ENCODE data around the gene NXT2. TPM values are rescaled to one million over a fixed set of nuclear protein-coding genes. Genes with fewer than 3 reads are reported as not detected.

The NXT2 gene
- total RNA-seq, 4 donors from 2014 or later, result 5.4 to 11.2 (median 7.3) TPM

- no peak for ATAC-seq (ENCODE audit: low FRiP score)
- no peak for TF ChIP-seq CTCF (IDR thresholded peaks at IDR 0.05)
- DNase-seq (ENCODE audit: low spot score), result no peak
Observed at GRCh38 chrX:109577055-109577454, 40.4 kb downstream of the NXT2 start.

GRCh38 chrX:109578916-109579315 lies 42.3 kb downstream of the NXT2 start:
- TF ChIP-seq CTCF (IDR thresholded peaks at IDR 0.05), result no peak
- ATAC-seq (ENCODE audit: low FRiP score) (no peak), DNase-seq (ENCODE audit: low spot score) (no peak)

GRCh38 chrX:109585488-109585887 lies 48.8 kb downstream of the NXT2 start:
- no peak for TF ChIP-seq CTCF (IDR thresholded peaks at IDR 0.05)
- no peak for ATAC-seq (ENCODE audit: low FRiP score)
- DNase-seq (ENCODE audit: low spot score), result no peak

- TF ChIP-seq CTCF (IDR thresholded peaks at IDR 0.05), result no peak
- DNase-seq (ENCODE audit: low spot score) (no peak), ATAC-seq (ENCODE audit: low FRiP score) (no peak)
Observed at GRCh38 chrX:109590176-109590575, 53.5 kb downstream of the NXT2 start.

Other genes starting within 250 kb of the NXT2 start
- gene GUCY2F, start 54.8 kb upstream of the NXT2 start, total RNA-seq, result not detected
- gene KCNE5, start 88.3 kb downstream of the NXT2 start, total RNA-seq, result 1 to 10 TPM in 3 of 4 donors, under 1 TPM in 1; 0.79 to 3.8 (median 2.1) TPM
- gene ACSL4, start 196.4 kb downstream of the NXT2 start, total RNA-seq, result 100 to 1,000 TPM in 3 of 4 donors, 10 to 100 TPM in 1; 94.7 to 244 (median 166) TPM